HG03103 (cell line): ENCODE data around the gene KCTD8.

Experiments used
- ATAC-seq: cut with Tn5 transposase; IDR thresholded peaks from one replicate; pipeline ENCODE4 v1.9.1; 2021; ENCODE audit warnings: low read depth; ENCODE audit not compliant: unreplicated experiment

KCTD8 gene

DNA sequence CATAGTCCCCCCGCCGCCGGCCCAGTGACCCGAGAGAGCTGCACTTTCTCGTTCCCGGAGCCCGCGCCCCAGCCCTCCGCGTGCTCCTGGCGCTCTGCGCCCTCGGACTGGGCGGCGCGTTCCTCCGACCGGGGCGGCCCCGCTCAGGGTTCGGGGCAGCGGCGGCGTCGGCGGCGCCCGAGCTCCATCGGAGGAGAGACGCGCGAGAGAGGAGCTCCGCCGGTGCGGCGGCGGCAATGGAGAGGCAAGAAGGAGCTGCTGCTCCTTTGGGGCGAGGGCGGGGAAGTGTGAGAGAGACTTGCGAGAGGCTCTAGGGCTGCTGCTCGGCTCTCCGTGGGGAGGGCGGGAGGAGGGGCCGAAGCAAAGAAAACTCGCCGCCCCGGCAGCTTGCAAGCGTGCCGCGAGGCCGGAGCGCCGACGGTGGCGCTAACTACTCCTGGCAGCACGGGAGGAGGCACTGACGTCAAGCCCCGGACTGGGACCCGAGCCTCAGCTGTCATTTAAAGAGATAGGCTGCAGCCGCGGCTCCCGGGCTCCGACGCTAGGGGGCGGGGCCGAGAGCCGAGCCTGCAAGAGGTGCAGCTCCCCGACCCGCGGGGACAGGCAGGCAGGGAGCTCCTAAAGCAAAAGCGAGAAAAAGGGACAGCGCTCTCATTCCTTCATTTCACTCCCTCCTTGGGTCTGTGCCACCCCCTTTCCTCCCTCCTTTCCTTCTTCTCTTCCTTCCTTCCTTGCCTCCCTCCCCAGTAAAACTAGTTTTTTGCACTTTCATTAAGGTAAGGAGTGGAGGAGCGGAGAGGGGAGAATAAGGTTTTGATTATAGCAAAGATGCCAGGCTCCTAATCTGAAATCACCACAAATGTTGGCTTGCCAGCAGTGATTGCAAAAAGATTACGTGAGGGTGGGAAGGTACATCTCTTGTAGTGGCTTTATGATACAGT is at the start of gene KCTD8:
Gene KCTD8, minus strand, starts transcription at position 289 of the 941 bp plus-strand sequence.
- peak; percentile 97 for ATAC-seq

DNA sequence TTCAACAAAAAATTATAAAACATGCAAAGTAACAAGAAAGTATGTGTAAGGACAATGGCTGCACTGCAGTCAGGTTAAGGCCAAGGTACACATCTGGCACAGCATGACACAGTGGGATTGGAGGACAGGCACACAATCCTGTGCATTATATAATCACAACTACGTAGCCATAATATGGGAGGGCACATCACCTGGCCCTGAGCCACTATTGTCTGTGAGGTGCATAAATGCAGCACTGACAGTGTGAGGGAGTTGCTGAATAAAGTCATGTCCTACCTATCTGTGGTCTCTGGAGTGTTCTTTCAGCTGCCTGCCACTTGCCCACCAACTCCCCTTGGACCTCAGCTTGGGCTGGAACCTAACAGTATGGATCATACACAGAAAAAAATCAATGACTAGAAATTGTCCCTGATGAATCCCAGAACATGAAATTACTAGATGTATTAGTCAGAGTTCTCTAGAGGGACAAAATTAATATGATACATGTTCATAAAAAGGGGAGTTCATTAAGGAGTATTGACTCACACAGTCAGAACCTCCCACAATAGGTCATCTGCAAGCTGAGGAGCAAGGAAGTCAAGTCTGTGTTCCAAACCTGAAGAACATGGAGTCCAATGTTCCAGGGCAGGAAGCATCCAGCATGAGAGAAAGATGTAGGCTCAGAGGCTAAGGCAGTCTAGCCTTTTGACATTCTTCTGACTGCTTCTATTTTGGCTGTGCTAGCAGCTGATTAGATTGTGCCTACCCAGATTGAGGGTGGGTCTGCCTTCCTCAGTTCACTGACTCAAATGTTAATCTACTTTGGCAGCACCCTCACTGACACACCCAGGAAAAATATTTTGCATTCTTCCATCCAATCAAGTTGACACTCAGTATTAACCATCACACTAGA is 46.4 kb upstream of the KCTD8 start:
- ATAC-seq: no peak

DNA sequence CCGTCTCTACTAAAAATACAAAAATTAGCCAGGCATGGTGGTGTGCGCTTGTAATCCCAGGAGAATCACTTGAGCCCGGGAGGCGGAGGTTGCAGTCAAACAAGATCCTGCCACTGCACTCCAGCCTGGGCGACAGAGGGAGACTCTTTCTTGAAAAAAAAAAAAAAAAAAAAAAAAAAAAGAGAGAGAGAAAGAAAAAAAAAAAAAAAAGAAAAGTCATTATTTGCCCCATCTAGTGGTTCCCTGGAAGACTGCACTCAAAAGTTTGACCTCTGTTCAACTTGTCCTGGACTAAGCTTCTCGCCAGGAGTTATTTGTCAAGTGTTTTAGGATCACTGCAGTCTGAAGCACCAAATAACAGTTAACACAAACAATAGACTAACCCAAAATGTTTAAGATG is 45.3 kb upstream of the KCTD8 start:
- ATAC-seq: no peak

DNA sequence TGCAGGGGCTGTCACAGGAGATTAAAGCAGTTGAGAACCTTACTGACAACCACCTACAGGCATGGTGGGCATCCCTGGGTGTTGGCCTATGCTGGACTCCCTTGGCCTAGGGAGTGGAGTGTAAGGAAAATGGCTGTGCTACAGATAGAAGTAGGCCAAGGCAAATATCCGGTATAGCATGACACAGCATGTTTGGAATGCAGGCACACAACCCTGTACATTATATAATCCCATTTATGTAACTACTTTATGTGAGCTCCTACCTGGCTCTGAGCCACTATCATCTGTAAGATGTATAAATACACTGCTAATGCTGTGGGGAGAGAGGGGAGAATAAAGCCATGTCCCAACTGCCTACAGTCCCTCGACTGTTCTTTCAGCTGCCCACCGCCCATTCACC is 38.7 kb upstream of the KCTD8 start:
- no peak for ATAC-seq

DNA sequence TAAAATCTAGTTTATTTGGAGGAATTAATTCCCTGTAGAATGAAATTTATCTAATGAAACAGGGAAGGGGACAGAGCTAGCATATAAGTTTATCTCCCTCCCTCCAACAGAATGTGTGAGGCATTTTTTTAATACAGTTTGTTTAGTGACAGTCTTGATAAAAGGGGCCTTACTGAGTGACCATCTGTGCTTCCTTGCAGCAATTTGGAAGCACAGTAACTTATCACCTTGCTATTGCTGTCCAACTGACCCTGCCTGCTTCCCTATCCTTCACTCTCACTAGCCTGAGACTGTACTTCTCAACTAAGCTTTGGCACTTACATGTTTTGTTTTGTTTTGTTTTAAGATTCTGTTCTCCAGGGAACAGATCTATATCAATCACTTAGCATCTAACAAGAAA is 31.1 kb upstream of the KCTD8 start:
- ATAC-seq: no peak

DNA sequence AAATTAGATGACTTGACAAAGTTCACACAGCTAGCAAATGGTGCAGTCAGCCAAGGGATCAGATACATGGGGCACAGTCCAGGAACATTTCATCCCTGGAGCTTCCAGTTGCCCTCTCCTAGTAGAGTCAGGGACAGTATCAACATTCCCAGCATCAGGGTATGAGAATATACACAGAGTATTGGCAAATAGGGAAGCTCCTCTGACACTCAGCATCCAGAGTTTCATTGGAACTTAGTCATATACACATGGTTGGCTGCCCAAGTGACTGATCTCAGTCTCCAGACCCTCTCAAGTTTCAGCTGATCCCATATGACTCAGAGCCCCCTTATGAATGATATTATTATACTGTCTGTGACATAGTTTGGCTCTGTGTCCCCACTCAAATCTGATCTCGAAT is 13.7 kb upstream of the KCTD8 start:
- ATAC-seq: no peak

DNA sequence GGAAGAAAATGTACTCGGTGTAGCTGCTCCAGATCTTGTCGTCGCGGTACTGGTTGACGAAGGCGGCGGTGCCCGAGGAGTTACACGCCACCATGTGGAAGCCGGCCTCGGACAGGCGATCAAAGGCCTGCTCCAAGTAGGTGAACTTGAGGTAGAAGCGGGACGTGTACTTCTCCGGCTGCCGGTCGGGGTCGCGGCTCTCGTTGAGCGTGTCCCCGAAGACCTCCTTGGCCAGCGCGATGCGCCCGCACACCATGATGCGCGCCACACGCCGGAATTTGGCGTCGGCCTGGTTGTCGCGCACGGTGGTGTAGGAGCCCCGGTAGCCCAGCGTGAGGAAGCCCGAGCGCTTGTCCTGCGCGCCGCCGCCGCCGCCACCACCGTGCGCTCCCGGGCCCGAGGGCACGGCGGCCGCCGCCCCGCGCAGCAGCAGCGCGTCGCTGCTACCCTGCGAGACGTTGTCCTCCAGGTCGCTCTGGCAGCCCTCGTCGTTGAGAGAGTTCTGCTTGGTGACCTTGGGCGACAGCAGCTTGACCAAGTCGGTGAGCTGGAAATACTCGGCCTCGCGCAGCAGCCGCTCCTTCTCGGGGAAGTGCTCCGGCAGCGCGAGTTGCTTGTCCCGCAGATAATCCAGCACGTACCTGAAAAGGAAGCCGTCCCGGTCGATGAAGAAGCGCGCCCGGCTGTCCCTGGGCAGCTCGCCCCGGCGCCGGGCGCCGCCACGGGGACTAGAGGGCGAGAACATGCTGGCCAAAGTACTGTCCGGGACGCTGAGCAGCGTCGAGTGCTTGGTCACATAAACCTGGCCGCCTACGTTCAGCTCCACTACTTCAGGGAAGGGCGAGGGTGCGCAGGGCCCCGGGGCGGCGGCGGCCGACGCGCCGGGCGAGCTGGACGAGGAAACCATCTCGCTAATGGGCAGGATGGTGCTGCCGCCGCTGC is 775 bp downstream of the KCTD8 start:
- peak; percentile 3 for ATAC-seq

DNA sequence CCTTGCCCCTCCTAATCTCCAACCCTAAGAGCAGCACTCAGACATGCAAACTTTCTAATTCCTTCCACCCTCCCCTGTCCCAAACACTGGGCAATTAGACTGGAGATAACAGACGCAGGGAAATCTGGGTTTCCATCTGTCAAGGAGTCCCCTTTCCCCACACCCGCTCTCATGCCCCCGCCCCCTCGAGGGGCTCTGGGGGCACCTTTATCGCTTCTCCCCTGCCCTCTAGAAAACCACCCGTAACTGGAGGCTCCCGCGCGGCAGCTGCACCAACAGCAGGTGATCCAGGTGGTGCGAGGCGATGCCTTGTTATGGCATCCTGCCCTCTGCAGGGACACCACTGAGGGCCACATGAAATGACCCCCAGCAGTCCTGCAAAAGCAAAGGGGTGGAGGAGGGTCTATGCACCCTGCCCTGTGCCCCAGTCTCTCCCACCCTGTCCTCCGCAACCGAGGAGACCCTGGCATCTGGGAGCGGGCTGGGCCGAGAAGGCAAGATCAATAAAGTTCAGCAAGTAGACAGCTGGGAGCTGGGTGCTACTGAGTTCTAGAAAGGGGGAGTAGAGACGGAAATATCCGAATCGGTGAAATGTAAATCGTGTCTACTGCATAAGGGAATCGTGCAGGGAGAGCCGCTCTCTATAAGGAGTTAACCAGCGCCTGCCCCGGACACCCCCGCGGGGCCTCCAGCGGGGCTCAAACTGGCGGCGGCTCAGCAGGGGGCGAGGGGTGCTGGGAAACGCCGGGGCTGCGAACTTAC is 1.6 kb downstream of the KCTD8 start:
- no peak for ATAC-seq

DNA sequence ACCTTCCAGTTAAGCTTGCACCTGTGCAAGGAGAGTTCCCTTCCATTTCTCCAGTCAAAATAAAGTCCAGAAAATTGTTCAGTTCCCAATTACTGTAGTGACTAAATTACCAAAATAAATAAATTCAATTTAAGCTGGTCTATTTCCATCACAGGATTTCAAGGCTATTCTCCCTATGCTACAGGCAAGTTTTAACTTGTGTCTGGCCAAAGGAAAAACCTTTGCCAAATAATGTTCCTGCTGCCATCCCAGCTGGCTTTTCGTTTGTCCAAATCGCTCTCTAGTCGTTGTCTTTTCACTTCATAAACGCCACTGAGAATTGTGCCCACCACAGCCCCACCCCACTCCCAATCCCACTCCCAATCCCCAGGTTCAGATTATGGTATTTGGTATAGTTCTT is 2.4 kb downstream of the KCTD8 start:
- ATAC-seq: no peak

DNA sequence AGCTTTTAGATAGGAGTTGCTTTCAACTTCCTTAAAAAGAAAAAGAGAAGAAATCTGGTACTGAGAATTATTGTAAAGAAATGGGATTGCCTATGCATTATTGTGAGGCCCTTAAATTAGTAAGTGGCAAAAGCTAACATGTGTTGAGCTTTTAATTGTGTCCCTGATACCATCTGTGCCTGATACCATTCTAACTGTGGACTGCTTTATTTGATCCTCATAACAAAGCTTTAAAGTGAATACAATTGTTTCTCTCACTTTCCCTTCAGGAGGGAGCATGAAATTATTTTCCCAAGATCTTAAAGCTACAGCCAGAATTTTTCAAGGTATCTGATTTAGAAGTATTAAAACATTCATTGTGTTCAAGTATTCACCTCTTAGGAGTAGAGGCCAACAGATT is 9.9 kb downstream of the KCTD8 start:
- ATAC-seq: no peak

DNA sequence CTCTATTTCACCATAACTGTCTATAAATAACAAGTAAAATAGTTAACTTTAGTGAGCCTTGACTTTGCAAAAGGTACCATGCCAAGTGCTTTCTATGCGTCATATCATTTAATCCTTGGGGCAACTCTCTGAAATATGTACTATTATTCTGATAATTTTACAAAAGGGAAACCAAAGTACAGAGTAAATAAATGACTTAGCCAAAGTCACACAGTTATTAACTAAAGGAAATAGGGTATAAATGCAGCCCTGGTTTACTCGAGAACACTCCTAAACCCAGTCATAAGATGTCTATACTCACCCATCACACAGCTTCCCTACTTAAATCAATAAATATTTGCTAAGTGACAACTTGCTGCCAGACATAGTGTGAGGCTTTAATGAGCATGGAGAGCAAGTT is 14.4 kb downstream of the KCTD8 start:
- no peak for ATAC-seq

DNA sequence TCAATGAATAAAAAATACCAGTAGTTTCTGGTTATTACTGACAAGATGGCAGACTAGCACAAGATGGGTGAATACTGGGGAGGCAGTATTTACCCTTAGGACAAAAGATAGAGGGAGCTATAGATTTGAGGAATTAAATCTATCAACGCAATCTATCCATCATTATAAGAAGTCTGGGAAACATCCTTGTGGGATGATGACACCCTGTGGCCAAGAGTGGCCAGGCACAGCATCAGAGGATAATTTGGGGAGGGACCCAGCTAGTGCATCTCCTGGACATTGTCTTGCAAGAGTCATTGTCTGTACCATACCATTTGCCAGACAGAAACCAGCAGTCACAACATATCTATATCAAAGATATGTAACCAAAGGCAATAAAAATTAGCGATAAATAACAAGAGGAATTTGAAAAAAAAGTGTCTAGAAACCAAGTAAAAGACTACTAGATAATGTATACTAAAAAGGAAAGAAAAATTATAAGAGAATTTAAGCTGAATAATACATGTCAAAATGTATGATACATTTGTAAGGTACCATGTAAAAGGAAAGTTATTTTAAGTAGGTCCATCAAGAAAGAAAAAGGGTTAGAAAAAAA is 22.9 kb downstream of the KCTD8 start:
- no peak for ATAC-seq

DNA sequence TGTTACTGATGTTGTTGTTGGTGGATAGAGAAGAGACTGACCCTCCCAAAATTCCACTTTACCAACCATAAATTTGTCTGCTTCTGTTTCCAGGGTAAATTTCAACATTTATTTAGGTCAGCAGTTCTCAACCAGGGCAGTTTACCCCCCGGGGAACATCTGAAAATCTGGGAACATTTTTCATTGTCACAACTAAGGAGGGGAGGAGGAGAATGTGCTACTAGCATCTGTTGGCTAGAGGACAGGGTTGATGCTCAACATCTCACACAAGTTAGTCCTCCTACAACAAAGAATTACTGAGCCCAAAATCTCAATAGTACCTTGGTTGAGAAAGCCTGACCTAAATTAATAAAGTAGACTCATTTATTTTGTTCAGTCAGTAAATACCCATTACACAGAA is 25.7 kb downstream of the KCTD8 start:
- no peak for ATAC-seq

DNA sequence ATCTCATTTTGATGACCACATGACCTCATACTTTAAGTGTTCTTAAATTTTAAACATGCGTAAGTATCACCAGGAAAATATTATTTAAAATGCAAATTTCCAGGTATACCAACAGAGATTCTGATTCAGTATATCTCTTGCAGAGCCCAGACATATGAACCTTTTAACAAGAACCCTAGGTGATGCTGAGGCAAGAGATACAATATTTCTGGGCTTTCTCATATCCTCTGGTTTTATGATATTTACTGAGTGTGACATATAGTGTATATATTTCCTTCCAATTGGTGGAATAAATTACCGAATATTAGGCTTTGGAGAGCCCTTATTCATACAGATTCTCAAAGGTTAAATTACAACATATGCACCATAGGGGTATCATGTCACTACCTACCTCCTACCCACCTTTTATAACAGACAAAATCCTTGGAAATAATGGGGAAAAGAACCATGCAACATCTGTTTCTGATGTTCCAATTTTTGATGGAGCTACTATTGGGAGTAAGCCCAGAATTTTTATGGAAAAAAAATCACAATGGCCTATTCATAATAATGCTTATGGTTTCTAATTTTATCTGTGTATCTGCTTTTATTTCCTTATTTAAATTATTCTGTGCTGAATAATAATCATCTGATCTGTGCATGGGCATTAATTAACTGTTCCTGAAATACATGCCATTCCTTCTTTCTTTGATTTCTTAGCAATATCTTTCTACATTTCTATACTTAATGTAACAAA is 27.1 kb downstream of the KCTD8 start:
- ATAC-seq: no peak

DNA sequence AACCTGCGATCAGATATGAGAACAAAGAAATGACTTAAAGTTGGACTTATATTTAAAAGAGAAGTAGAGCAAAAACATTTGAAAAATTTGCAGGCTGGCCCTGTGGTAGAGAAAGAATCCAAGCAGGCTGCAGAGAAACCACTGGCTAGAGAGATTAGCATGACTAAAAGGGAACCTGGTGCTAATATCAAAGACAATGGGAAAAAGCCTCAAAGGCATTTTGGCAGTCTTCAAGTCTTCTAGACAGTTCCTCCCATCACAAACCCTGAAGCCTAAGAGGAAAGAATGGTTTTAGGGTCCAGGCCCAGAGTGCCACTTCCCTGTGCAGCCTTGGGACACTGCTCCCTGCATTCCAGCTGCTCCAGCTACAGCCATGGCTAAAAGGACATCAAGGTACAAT is 33.4 kb downstream of the KCTD8 start:
- no peak for ATAC-seq

DNA sequence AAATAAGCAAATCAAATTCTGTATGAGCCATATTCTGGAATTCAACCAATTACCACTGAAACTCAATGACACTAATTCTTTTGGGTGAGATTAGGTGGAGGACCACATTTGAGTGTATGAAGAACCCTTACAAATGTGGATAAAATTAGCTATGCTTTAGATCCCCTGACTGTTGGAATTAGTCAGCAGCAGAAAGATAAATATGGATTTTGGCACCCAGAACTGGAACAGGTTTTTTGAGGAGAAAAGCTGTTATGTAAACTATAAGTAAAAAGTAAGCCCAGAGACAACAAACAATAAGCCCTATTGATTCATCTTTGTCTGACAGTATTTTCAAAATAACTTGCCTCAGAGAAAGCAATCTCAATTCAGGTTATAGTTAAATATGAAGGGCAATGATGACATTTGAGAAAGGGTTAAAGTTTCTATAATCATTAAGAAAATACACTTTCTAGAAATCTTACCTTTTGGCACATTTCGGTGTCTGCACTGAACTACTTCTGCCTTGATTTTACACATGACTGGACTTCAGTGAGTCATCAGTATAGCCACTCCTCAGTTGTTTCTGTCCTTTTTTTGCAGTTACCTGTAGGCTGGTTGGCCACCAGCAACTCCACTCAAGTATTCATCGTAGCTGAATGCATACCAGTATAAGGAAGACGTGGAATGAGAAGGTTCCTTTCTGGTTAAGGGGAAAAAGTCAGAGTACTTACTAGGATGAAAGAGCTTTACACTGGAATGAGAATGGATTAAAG is 80.0 kb downstream of the KCTD8 start:
- ATAC-seq: no peak

DNA sequence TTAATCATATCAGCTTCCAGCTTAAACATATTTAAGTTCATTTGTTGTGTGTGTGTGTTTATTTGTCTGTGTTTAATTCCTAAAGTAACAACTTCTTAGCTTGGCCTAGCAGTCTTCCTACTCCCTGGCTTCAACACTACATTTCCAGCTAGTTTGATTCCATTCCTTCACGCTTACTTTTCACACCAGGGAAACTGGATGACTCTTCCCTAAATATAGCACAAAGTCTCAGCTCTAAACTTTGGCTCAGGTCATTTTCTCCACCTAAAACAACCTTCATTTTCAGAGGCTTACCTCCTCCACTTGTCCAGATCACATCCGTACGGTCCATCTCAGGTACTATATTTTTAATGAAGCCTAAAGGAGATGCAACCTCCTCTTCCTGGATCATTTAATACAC is 94.4 kb downstream of the KCTD8 start:
- no peak for ATAC-seq

DNA sequence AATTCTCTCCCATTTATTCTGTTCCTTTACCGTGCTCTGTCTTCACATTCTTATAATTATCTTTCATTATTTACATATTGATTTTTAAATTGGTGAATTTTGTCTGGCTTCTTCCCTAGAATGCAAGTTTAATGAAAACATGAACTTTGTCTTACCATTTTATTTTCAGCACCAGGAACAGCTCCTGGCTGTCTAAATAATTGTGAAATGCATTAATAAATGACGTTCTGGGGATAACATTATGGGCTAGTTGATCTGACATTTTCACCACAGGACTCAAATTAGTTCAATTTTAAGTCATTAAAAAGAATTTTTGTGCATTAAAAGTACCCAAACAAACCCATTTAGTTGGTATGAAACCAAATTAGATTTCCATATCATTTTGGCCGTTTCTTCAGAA is 97.5 kb downstream of the KCTD8 start:
- ATAC-seq: no peak
